Urinary bladder (tissue), 4 donors: ENCODE measurements around the gene ADCY9. TPM values are rescaled to one million over a fixed set of nuclear protein-coding genes. Genes with fewer than 3 reads are reported as not detected.
"Not testable (repeated sequence)": the region's sequence is repeated elsewhere in the genome, so short reads cannot be mapped to it uniquely, and the experiment has no call there.

ENCODE experiments used
- DNase-seq: peaks from one replicate; pipeline ENCODE4 v3.0.0-alpha.2; 2015; ENCODE audit errors: extremely low spot score
- H3K27ac ChIP-seq: one replicate; pipeline ENCODE4 v1.5.1; 2013; ENCODE audit warnings: low read depth, mild to moderate bottlenecking, moderate library complexity
- H3K36me3 ChIP-seq: one replicate; pipeline ENCODE4 v1.6.1; 2013; ENCODE audit warnings: mild to moderate bottlenecking, moderate library complexity; ENCODE audit not compliant: insufficient read depth
- H3K4me1 ChIP-seq: one replicate; pipeline ENCODE4 v1.6.1; 2013; ENCODE audit warnings: mild to moderate bottlenecking, moderate library complexity; ENCODE audit not compliant: insufficient read depth
- H3K4me3 ChIP-seq: one replicate; pipeline ENCODE4 v1.5.1; 2013; ENCODE audit warnings: low read depth, low read length
- WGBS: extraction: QIAGEN DNeasy Blood & Tissue Kit; methylation state at CpG from one replicate; pipeline ENCODE4 v1.1.7; 2013; 5-methylcytosine and 5-hydroxymethylcytosine counted together
- polyA plus RNA-seq: library from polyadenylated mRNA; stranded (reverse); fragments of 200-250 nt; gene quantifications from one replicate; pipeline ENCODE4 v1.2.3, GENCODE V29; 2013
- small RNA-seq: library from RNA; depleted of rRNA; stranded (forward); fragments of <200 nt; gene quantifications from one replicate; pipeline ENCODE3, GENCODE V24; 2014
- total RNA-seq: library from RNA; depleted of rRNA; stranded (reverse); fragments of >200 nt; gene quantifications from one replicate; pipeline ENCODE4 v1.2.3, GENCODE V29; 2014
- donor health status: healthy with polysubstance abuse.
- donor health status: healthy.

ADCY9 gene
- total and polyA plus RNA-seq, 2 donors: 18.6 to 21.8 TPM

GRCh38 chr16:3927147-3927546, 189.1 kb downstream of the ADCY9 start:
- H3K27ac ChIP-seq, DNase-seq, H3K4me3 ChIP-seq, H3K36me3 ChIP-seq, H3K4me1 ChIP-seq: not testable (repeated sequence)
- WGBS: 92% methylated on average over 2 of the region's 2 CpGs

- no peak overlapping the region for H3K27ac ChIP-seq
- no peak overlapping the region for H3K4me3 ChIP-seq
- no peaks in the 10 kb centered on the region for H3K36me3 ChIP-seq
- H3K4me1 ChIP-seq: no peaks in the 10 kb centered on the region
- DNase-seq: no peak
These were observed 191.5 kb downstream of the ADCY9 start for GRCh38 chr16:3924763-3925162.

GRCh38 chr16:3922241-3922640, 194.0 kb downstream of the ADCY9 start:
- Histone ChIP-seq H3K4me3 (no peak overlapping the region), H3K36me3 (no peaks in the 10 kb centered on the region), H3K27ac (no peak overlapping the region), H3K4me1 (no peaks in the 10 kb centered on the region)
- 58% methylated on average over 13 of the region's 13 CpGs for WGBS
- DNase-seq: no peak

DNA sequence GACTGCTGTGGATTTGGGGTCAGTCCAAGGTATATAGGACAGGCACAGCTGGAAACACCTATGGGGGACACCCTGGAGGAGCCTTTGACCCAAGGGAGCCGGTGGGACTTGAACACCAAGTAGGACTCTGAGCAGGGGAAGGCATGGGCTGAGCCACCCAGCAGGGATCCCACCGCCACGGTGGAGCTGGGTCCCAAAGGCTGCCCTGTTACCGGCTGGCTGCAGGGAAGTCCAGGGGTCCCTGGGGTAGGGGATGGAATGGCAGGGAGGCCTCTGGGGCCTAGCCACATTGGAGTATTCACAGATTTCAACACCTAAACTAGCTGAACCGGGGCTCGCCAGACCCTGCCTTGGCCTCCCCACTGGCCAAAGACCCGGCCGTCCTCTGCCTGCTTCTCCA, 196.0 kb downstream of the ADCY9 start:
- Histone ChIP-seq H3K36me3 (no peaks in the 10 kb centered on the region), H3K27ac (no peak overlapping the region), H3K4me3 (no peak overlapping the region), H3K4me1 (no peaks in the 10 kb centered on the region)
- WGBS: 88% methylated on average over 8 of the region's 8 CpGs
- DNase-seq: no peak

DNA sequence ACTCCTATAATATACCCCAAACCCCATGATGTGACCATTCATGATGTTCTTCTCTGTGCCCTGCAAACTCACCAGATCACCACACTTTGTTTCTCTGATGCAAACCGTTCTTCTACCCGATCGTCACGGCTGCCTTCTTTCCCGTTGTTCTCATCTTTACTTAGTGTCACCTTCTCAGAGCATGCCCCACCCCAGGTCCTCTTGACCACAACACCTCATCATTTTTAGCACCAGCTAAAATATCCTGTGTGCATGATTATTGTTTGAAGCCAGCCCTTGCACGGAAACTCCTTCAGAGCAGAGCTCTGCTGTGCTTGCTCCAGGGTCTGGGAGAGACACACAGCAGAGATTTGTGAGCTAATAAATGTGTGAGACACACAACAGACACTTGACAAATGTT, 196.8 kb downstream of the ADCY9 start:
- H3K4me3 ChIP-seq: no peak overlapping the region
- DNase-seq: no peak
- 85% methylated on average over 6 of the region's 6 CpGs for WGBS
- no peaks in the 10 kb centered on the region for H3K4me1 ChIP-seq
- no peaks in the 10 kb centered on the region for H3K36me3 ChIP-seq
- H3K27ac ChIP-seq: no peak overlapping the region

- 81% methylated on average over 17 of the region's 17 CpGs for WGBS
- H3K27ac ChIP-seq: no peak overlapping the region
- DNase-seq: no peak
- no peaks in the 10 kb centered on the region for H3K36me3 ChIP-seq
- H3K4me1 ChIP-seq: no peaks in the 10 kb centered on the region
- H3K4me3 ChIP-seq: no peak overlapping the region
These were observed 200.6 kb downstream of the ADCY9 start for GRCh38 chr16:3915426-3916260.

DNA sequence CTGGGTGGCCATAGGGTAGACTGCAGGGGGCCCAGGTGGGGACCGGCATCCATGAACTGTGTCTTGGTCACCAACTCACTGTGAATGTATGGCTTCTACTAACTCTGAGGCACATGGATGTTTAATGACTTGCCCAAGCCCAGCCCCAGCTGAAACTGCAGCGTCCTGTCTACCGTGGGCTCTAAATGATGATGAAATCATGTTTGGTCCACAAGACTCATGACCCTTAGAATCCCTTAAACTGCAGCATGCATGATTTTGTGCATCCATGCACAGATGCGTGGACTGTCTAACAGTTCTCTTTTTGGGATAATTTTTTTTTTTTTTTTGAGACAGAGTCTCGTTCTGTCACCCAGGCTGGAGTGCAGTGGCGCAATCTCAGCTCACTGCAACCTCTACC, 203.3 kb downstream of the ADCY9 start:
- Histone ChIP-seq H3K4me3 (no peak overlapping the region), H3K27ac (no peak overlapping the region), H3K4me1 (no peaks in the 10 kb centered on the region), H3K36me3 (no peaks in the 10 kb centered on the region)
- 76% methylated on average over 6 of the region's 6 CpGs for WGBS
- no peak for DNase-seq

Small RNAs within 50 kb of the gene (small RNA-seq; reads per million reads assigned to genes)
- not detected for gene AC009171.1

Other genes starting within 250 kb of the ADCY9 start
- gene CREBBP, start 235.7 kb downstream of the ADCY9 start, total RNA-seq: 67.3 TPM
- gene CREBBP, start 235.7 kb downstream of the ADCY9 start, polyA plus RNA-seq: 23.2 TPM
- 15.0 TPM for gene SRL, start 125.6 kb upstream of the ADCY9 start, total RNA-seq
- gene SRL, start 125.6 kb upstream of the ADCY9 start, polyA plus RNA-seq: 2.4 TPM
- gene TFAP4, start 156.6 kb upstream of the ADCY9 start, total RNA-seq: 6.1 TPM
- gene TFAP4, start 156.6 kb upstream of the ADCY9 start, polyA plus RNA-seq: 7.3 TPM
- gene GLIS2, start 199.6 kb upstream of the ADCY9 start, total RNA-seq: 6.1 TPM
- gene GLIS2, start 199.6 kb upstream of the ADCY9 start, polyA plus RNA-seq: 22.1 TPM
- 8.6 TPM for gene PAM16, start 234.9 kb upstream of the ADCY9 start, total RNA-seq
- gene PAM16, start 234.9 kb upstream of the ADCY9 start, polyA plus RNA-seq: 48.9 TPM